Esophagus muscularis mucosa (tissue), 3 donors: ENCODE results near the gene HIVEP2.

Experiments used
- CTCF ChIP-seq, 3 experiments: fragments of 200-600 bp in 2 of 3; fragments of 450-650 bp in 1 of 3; sonication (generic) in 2 of 3; IDR thresholded peaks; one replicate each; pipeline ENCODE4 v1.5.1; 2017 to 2019; ENCODE audit warnings: antibody characterized with exemption in 3 of 3, mild to moderate bottlenecking in 2 of 3, moderate library complexity in 1 of 3
- POLR2AphosphoS5 ChIP-seq, 2 donors: sonication (generic); formaldehyde crosslinking; IDR thresholded peaks; one replicate each; pipeline ENCODE4 v1.6.1; 2017; ENCODE audit warnings: antibody characterized with exemption in 2 of 2

DNA sequence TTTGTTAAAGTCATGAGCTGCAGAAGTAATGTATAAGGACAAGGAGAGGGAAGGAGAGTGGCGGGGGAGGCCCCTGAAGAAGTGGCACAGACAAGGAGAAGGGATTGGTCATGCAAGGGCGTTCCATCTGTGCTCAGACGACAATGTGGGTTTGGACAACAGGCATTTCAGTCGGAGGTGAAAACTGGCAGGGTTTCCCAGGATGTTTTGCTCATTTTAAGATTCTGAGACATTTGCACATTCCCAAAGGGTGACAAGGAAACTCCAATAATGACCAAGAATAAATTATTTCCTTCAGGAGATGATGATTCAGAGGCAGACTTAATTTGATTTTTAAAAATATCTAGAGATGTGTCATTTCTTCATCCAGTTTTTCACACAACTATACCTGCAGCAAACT, 181.8 kb downstream of the HIVEP2 start:
- TF ChIP-seq CTCF (IDR thresholded peaks at IDR 0.05) = no peak
- no peak for TF ChIP-seq POLR2AphosphoS5 (IDR thresholded peaks at IDR 0.05)
